Gastrocnemius medialis (tissue), 4 donors: Measurements from ENCODE around the gene ASMT.

Experiments
- CTCF ChIP-seq, 5 experiments: fragments of 450-650 bp in 3 of 5; fragments of 200-600 bp in 2 of 5; sonication (generic) in 2 of 5; IDR thresholded peaks in 4 of 5; conservative IDR thresholded peaks in 1 of 5; 1 replicate in 4 of 5; 2 replicates in 1 of 5; pipeline ENCODE4 v1.5.1; 2016 to 2019; ENCODE audit warnings: antibody characterized with exemption in 5 of 5, mild to moderate bottlenecking in 3 of 5, moderate library complexity in 3 of 5
- POLR2A ChIP-seq, 2 donors: fragments of 450-650 bp; IDR thresholded peaks; one replicate each; pipeline ENCODE4 v1.6.1; 2017; ENCODE audit warnings: antibody characterized with exemption in 2 of 2, mild to moderate bottlenecking in 2 of 2, moderate library complexity in 2 of 2

GRCh38 chrX:1576201-1576992 lies 38.5 kb upstream of the ASMT start:
- TF ChIP-seq CTCF (IDR thresholded peaks at IDR 0.05 in 4 of 5, conservative IDR thresholded peaks at IDR 0.05 in 1 of 5) (no peak), POLR2A (IDR thresholded peaks at IDR 0.05) (no peak)
